ENCODE measurements around the gene HSD17B12.

HSD17B12 gene

GRCh38 chr11:43786016-43786415 lies 105.5 kb downstream of the HSD17B12 start:
- DNase-seq: no peak
- in situ Hi-C loops (cut with MboI; ENCODE audit: low pct_unique_long_range_greater_than_20kb, low sequenced_read_pairs): no loop called here

- DNase-seq: no peak
- in situ Hi-C loops (cut with MboI; ENCODE audit: low pct_unique_long_range_greater_than_20kb, low sequenced_read_pairs): no loop called here
Observed at GRCh38 chr11:43787824-43788223, 107.3 kb downstream of the HSD17B12 start.

- peak; percentile 92 for DNase-seq
- in situ Hi-C loops (cut with MboI; ENCODE audit: low pct_unique_long_range_greater_than_20kb, low sequenced_read_pairs): no loop called here
Observed at GRCh38 chr11:43788421-43788820, 107.9 kb downstream of the HSD17B12 start.

GRCh38 chr11:43789700-43790443 lies 109.3 kb downstream of the HSD17B12 start:
- in situ Hi-C loops (cut with MboI; ENCODE audit: low pct_unique_long_range_greater_than_20kb, low sequenced_read_pairs): no loop called here
- no peak for DNase-seq

GRCh38 chr11:43790444-43790794 lies 109.9 kb downstream of the HSD17B12 start:
- in situ Hi-C loops (cut with MboI; ENCODE audit: low pct_unique_long_range_greater_than_20kb, low sequenced_read_pairs): no loop called here
- DNase-seq: no peak

- no peak for DNase-seq
- in situ Hi-C loops (cut with MboI; ENCODE audit: low pct_unique_long_range_greater_than_20kb, low sequenced_read_pairs): no loop called here
Observed at GRCh38 chr11:43797337-43797736, 116.8 kb downstream of the HSD17B12 start.

- DNase-seq: no peak
- in situ Hi-C loops (cut with MboI; ENCODE audit: low pct_unique_long_range_greater_than_20kb, low sequenced_read_pairs): no loop called here
Observed at GRCh38 chr11:43797866-43798265, 117.3 kb downstream of the HSD17B12 start.

GRCh38 chr11:43802509-43802908 lies 122.0 kb downstream of the HSD17B12 start:
- peak; percentile 45 for DNase-seq
- in situ Hi-C loops (cut with MboI; ENCODE audit: low pct_unique_long_range_greater_than_20kb, low sequenced_read_pairs): no loop called here

- in situ Hi-C loops (cut with MboI; ENCODE audit: low pct_unique_long_range_greater_than_20kb, low sequenced_read_pairs): no loop called here
- DNase-seq: no peak
Observed at GRCh38 chr11:43803766-43804165, 123.2 kb downstream of the HSD17B12 start.

GRCh38 chr11:43806976-43807375 lies 126.4 kb downstream of the HSD17B12 start:
- no peak for DNase-seq
- in situ Hi-C loops (cut with MboI; ENCODE audit: low pct_unique_long_range_greater_than_20kb, low sequenced_read_pairs): no loop called here

GRCh38 chr11:43810929-43811596 lies 130.5 kb downstream of the HSD17B12 start:
- DNase-seq: no peak
- in situ Hi-C loops (cut with MboI; ENCODE audit: low pct_unique_long_range_greater_than_20kb, low sequenced_read_pairs): no loop called here

- in situ Hi-C loops (cut with MboI; ENCODE audit: low pct_unique_long_range_greater_than_20kb, low sequenced_read_pairs): no loop called here
Observed at GRCh38 chr11:43812471-43812870, 131.9 kb downstream of the HSD17B12 start.

GRCh38 chr11:43818220-43818619 lies 137.7 kb downstream of the HSD17B12 start:
- no peak for DNase-seq
- in situ Hi-C loops (cut with MboI; ENCODE audit: low pct_unique_long_range_greater_than_20kb, low sequenced_read_pairs): no loop called here

More at GRCh38 chr11:43812471-43812870, 131.9 kb downstream of the HSD17B12 start:
- DNase-seq: no peak

GRCh38 chr11:43819926-43820325 lies 139.4 kb downstream of the HSD17B12 start:
- peak; percentile 54 for DNase-seq
- in situ Hi-C loops (cut with MboI; ENCODE audit: low pct_unique_long_range_greater_than_20kb, low sequenced_read_pairs): no loop called here

- in situ Hi-C loops (cut with MboI; ENCODE audit: low pct_unique_long_range_greater_than_20kb, low sequenced_read_pairs): no loop called here
- DNase-seq: no peak
Observed at GRCh38 chr11:43823316-43823715, 142.8 kb downstream of the HSD17B12 start.

- in situ Hi-C loops (cut with MboI; ENCODE audit: low pct_unique_long_range_greater_than_20kb, low sequenced_read_pairs): no loop called here
Observed at GRCh38 chr11:43823851-43824250, 143.3 kb downstream of the HSD17B12 start.

GRCh38 chr11:43825217-43825816 lies 144.8 kb downstream of the HSD17B12 start:
- in situ Hi-C loops (cut with MboI; ENCODE audit: low pct_unique_long_range_greater_than_20kb, low sequenced_read_pairs): no loop called here
- DNase-seq: peak; percentile 26

More at GRCh38 chr11:43823851-43824250, 143.3 kb downstream of the HSD17B12 start:
- no peak for DNase-seq

- no peak for DNase-seq
- in situ Hi-C loops (cut with MboI; ENCODE audit: low pct_unique_long_range_greater_than_20kb, low sequenced_read_pairs): no loop called here
Observed at GRCh38 chr11:43830928-43831440, 150.4 kb downstream of the HSD17B12 start.

- DNase-seq: no peak
- in situ Hi-C loops (cut with MboI; ENCODE audit: low pct_unique_long_range_greater_than_20kb, low sequenced_read_pairs): no loop called here
Observed at GRCh38 chr11:43832536-43832935, 152.0 kb downstream of the HSD17B12 start.

- in situ Hi-C loops (cut with MboI; ENCODE audit: low pct_unique_long_range_greater_than_20kb, low sequenced_read_pairs): no loop called here
- no peak for DNase-seq
Observed at GRCh38 chr11:43833657-43834073, 153.1 kb downstream of the HSD17B12 start.
